BLaER1 (cell line): Measurements from ENCODE around the gene NUP214.

ENCODE experiments used
- H3K27ac ChIP-seq: shearing (Covaris generic); formaldehyde crosslinking; 2 replicates; pipeline ENCODE4 v1.8.1; 2022
- H3K27me3 ChIP-seq: shearing (Covaris generic); formaldehyde crosslinking; 2 replicates; pipeline ENCODE4 v1.8.1; 2022
- H3K36me3 ChIP-seq: shearing (Covaris generic); formaldehyde crosslinking; 2 replicates; pipeline ENCODE4 v1.8.1; 2022
- H3K4me1 ChIP-seq: shearing (Covaris generic); formaldehyde crosslinking; 2 replicates; pipeline ENCODE4 v1.8.1; 2022
- H3K4me2 ChIP-seq: shearing (Covaris generic); formaldehyde crosslinking; 2 replicates; pipeline ENCODE4 v1.8.1; 2022
- H3K4me3 ChIP-seq: shearing (Covaris generic); formaldehyde crosslinking; 2 replicates; pipeline ENCODE4 v1.8.1; 2022
- H3K9ac ChIP-seq: shearing (Covaris generic); formaldehyde crosslinking; 2 replicates; pipeline ENCODE4 v1.8.1; 2022
- H3K9me3 ChIP-seq: shearing (Covaris generic); formaldehyde crosslinking; 2 replicates; pipeline ENCODE4 v1.8.1; 2022
- H4K20me1 ChIP-seq: shearing (Covaris generic); formaldehyde crosslinking; 2 replicates; pipeline ENCODE4 v1.8.1; 2022
- Cebpa-rat ChIP-seq: shearing (Covaris generic); IDR thresholded peaks from 2 replicates; pipeline ENCODE4 v1.8.1; 2022

Gene NUP214

GRCh38 chr9:131125038-131125287 lies 423 bp upstream of the NUP214 start:
- no peaks in the 10 kb centered on the region for H3K27me3 ChIP-seq
- peak overlapping the region; percentile 98 for H3K4me2 ChIP-seq
- peaks cover 49% of the 10 kb centered on the region for H3K36me3 ChIP-seq
- H3K9me3 ChIP-seq = no peaks in the 10 kb centered on the region
- H4K20me1 ChIP-seq = peaks cover 18% of the 10 kb centered on the region; the same call in 1 of the 2 replicates
- H3K27ac ChIP-seq = peak overlapping the region; percentile 88
- no peak for TF ChIP-seq Cebpa-rat
- H3K4me3 ChIP-seq = peak overlapping the region; percentile 92
- peak overlapping the region; percentile 94 for H3K9ac ChIP-seq
- peaks cover 24% of the 10 kb centered on the region for H3K4me1 ChIP-seq

- Histone ChIP-seq H3K9ac (peak overlapping the region; percentile 94), H3K4me2 (peak overlapping the region; percentile 98), H3K4me3 (peak overlapping the region; percentile 92), H3K36me3 (peaks cover 52% of the 10 kb centered on the region), H3K9me3 (no peaks in the 10 kb centered on the region), H3K27me3 (no peaks in the 10 kb centered on the region), H3K27ac (peak overlapping the region; percentile 83), H3K4me1 (peaks cover 24% of the 10 kb centered on the region), H4K20me1 (peaks cover 24% of the 10 kb centered on the region; the same call in 1 of the 2 replicates)
- TF ChIP-seq Cebpa-rat = no peak
These were observed 657 bp downstream of the NUP214 start for GRCh38 chr9:131126059-131126426.

- Histone ChIP-seq H3K4me2 (no peak overlapping the region), H3K36me3 (peaks cover 75% of the 10 kb centered on the region), H4K20me1 (peaks cover 41% of the 10 kb centered on the region; the same call in 1 of the 2 replicates), H3K9me3 (no peaks in the 10 kb centered on the region), H3K27me3 (no peaks in the 10 kb centered on the region), H3K4me3 (no peak overlapping the region), H3K4me1 (peaks cover 24% of the 10 kb centered on the region), H3K9ac (no peak overlapping the region), H3K27ac (no peak overlapping the region)
- no peak for TF ChIP-seq Cebpa-rat
These were observed 3.8 kb downstream of the NUP214 start for GRCh38 chr9:131129183-131129582.

GRCh38 chr9:131138676-131139075 lies 13.3 kb downstream of the NUP214 start:
- Histone ChIP-seq H3K4me1 (no peaks in the 10 kb centered on the region), H3K27ac (no peak overlapping the region), H3K4me3 (no peak overlapping the region), H3K4me2 (no peak overlapping the region), H3K9me3 (no peaks in the 10 kb centered on the region), H3K36me3 (peaks cover 93% of the 10 kb centered on the region), H3K9ac (no peak overlapping the region), H3K27me3 (no peaks in the 10 kb centered on the region), H4K20me1 (peaks cover 10% of the 10 kb centered on the region; the same call in 1 of the 2 replicates)
- no peak for TF ChIP-seq Cebpa-rat

GRCh38 chr9:131140112-131140511 lies 14.7 kb downstream of the NUP214 start:
- H3K4me2 ChIP-seq = no peak overlapping the region
- no peak overlapping the region for H3K4me3 ChIP-seq
- no peaks in the 10 kb centered on the region for H3K9me3 ChIP-seq
- H3K27ac ChIP-seq = no peak overlapping the region
- peaks cover 9% of the 10 kb centered on the region; the same call in 1 of the 2 replicates for H4K20me1 ChIP-seq
- H3K9ac ChIP-seq = no peak overlapping the region
- no peak for TF ChIP-seq Cebpa-rat
- H3K36me3 ChIP-seq = peaks cover 92% of the 10 kb centered on the region
- H3K27me3 ChIP-seq = no peaks in the 10 kb centered on the region
- no peaks in the 10 kb centered on the region for H3K4me1 ChIP-seq

GRCh38 chr9:131140550-131140949 lies 15.2 kb downstream of the NUP214 start:
- 0 out of 2 replicates have a peak, but pooled peaks cover 9% of the 10 kb centered on the region for H4K20me1 ChIP-seq
- peaks cover 92% of the 10 kb centered on the region for H3K36me3 ChIP-seq
- no peak overlapping the region for H3K4me3 ChIP-seq
- TF ChIP-seq Cebpa-rat = no peak
- H3K27ac ChIP-seq = no peak overlapping the region
- no peaks in the 10 kb centered on the region for H3K4me1 ChIP-seq
- no peaks in the 10 kb centered on the region for H3K27me3 ChIP-seq
- H3K9ac ChIP-seq = no peak overlapping the region
- H3K9me3 ChIP-seq = no peaks in the 10 kb centered on the region
- no peak overlapping the region for H3K4me2 ChIP-seq

GRCh38 chr9:131142160-131142559 lies 16.8 kb downstream of the NUP214 start:
- Histone ChIP-seq H3K27me3 (no peaks in the 10 kb centered on the region), H3K9ac (no peak overlapping the region), H4K20me1 (0 out of 2 replicates have a peak, but pooled peaks cover 9% of the 10 kb centered on the region), H3K4me2 (no peak overlapping the region), H3K9me3 (no peaks in the 10 kb centered on the region), H3K4me3 (no peak overlapping the region), H3K36me3 (peaks cover 92% of the 10 kb centered on the region), H3K27ac (no peak overlapping the region), H3K4me1 (no peaks in the 10 kb centered on the region)
- no peak for TF ChIP-seq Cebpa-rat

- H4K20me1 ChIP-seq = 0 out of 2 replicates have a peak, but pooled peaks cover 4% of the 10 kb centered on the region
- peaks cover 4% of the 10 kb centered on the region for H3K4me1 ChIP-seq
- no peak overlapping the region for H3K4me3 ChIP-seq
- no peak overlapping the region for H3K27ac ChIP-seq
- peaks cover 92% of the 10 kb centered on the region for H3K36me3 ChIP-seq
- no peaks in the 10 kb centered on the region for H3K9me3 ChIP-seq
- no peak overlapping the region for H3K4me2 ChIP-seq
- TF ChIP-seq Cebpa-rat = no peak
- no peak overlapping the region for H3K9ac ChIP-seq
- H3K27me3 ChIP-seq = no peaks in the 10 kb centered on the region
These were observed 18.8 kb downstream of the NUP214 start for GRCh38 chr9:131144201-131144600.

GRCh38 chr9:131145245-131145644 lies 19.9 kb downstream of the NUP214 start:
- H3K4me3 ChIP-seq = no peak overlapping the region
- peaks cover 14% of the 10 kb centered on the region for H3K4me1 ChIP-seq
- H3K4me2 ChIP-seq = no peak overlapping the region
- H3K27ac ChIP-seq = no peak overlapping the region
- no peak for TF ChIP-seq Cebpa-rat
- no peak overlapping the region for H3K9ac ChIP-seq
- 0 out of 2 replicates have a peak, but pooled peaks cover 4% of the 10 kb centered on the region for H4K20me1 ChIP-seq
- no peaks in the 10 kb centered on the region for H3K27me3 ChIP-seq
- H3K36me3 ChIP-seq = peaks cover 92% of the 10 kb centered on the region
- H3K9me3 ChIP-seq = no peaks in the 10 kb centered on the region

GRCh38 chr9:131146186-131146585 lies 20.8 kb downstream of the NUP214 start:
- peaks cover 92% of the 10 kb centered on the region for H3K36me3 ChIP-seq

GRCh38 chr9:131148276-131148675 lies 22.9 kb downstream of the NUP214 start:
- Histone ChIP-seq H4K20me1 (0 out of 2 replicates have a peak, but pooled peaks cover 4% of the 10 kb centered on the region), H3K4me2 (no peak overlapping the region), H3K4me3 (no peak overlapping the region), H3K9me3 (no peaks in the 10 kb centered on the region), H3K27me3 (no peaks in the 10 kb centered on the region), H3K27ac (no peak overlapping the region), H3K9ac (no peak overlapping the region), H3K36me3 (peaks cover 95% of the 10 kb centered on the region), H3K4me1 (peaks cover 19% of the 10 kb centered on the region)
- no peak for TF ChIP-seq Cebpa-rat

More at GRCh38 chr9:131146186-131146585, 20.8 kb downstream of the NUP214 start:
- Histone ChIP-seq H3K4me3 (no peak overlapping the region), H4K20me1 (0 out of 2 replicates have a peak, but pooled peaks cover 4% of the 10 kb centered on the region), H3K27me3 (no peaks in the 10 kb centered on the region), H3K4me2 (no peak overlapping the region), H3K4me1 (peaks cover 19% of the 10 kb centered on the region), H3K9me3 (no peaks in the 10 kb centered on the region), H3K27ac (no peak overlapping the region), H3K9ac (no peak overlapping the region)
- no peak for TF ChIP-seq Cebpa-rat
